Neural cell (in vitro differentiated cells): ENCODE measurements around the gene TMEFF2. TPM values are rescaled to one million over a fixed set of nuclear protein-coding genes. Genes with fewer than 3 reads are reported as not detected.

Experiments
- H2AFZ ChIP-seq: fragments of 200-600, 300-800 bp; sonication (generic), shearing (Covaris generic); 2 replicates; pipeline ENCODE4 v1.6.0; 2014; ENCODE audit warnings: low read depth, mild to moderate bottlenecking, antibody characterized with exemption, low read length, moderate library complexity
- H3F3A ChIP-seq: fragments of 200-600 bp; shearing (Covaris generic); 2 replicates; pipeline ENCODE4 v1.6.1; 2016; ENCODE audit warnings: mild to moderate bottlenecking, moderate library complexity, mixed read lengths, antibody characterized with exemption, low read length; ENCODE audit not compliant: insufficient read depth, poor library complexity, severe bottlenecking
- H3K27ac ChIP-seq: fragments of 200-600, 300-800 bp; sonication (generic), shearing (Covaris generic); 2 replicates; pipeline ENCODE4 v1.5.1; 2014; ENCODE audit warnings: mild to moderate bottlenecking, low read length, moderate library complexity
- H3K27me3 ChIP-seq: fragments of 300-800, 200-600 bp; sonication (generic), shearing (Covaris generic); 2 replicates; pipeline ENCODE4 v1.6.0; 2014; ENCODE audit warnings: mild to moderate bottlenecking, low read depth, low read length, moderate library complexity; ENCODE audit not compliant: insufficient read depth
- H3K36me3 ChIP-seq: fragments of 300-800, 200-600 bp; sonication (generic), shearing (Covaris generic); 2 replicates; pipeline ENCODE4 v1.5.1; 2014; ENCODE audit warnings: mild to moderate bottlenecking, antibody characterized with exemption, low read length, moderate library complexity; ENCODE audit not compliant: insufficient read depth
- H3K4me2 ChIP-seq: fragments of 300-800, 200-600 bp; sonication (generic), shearing (Covaris generic); 2 replicates; pipeline ENCODE4 v1.6.0; 2014; ENCODE audit warnings: mild to moderate bottlenecking, low read length
- H3K4me3 ChIP-seq: fragments of 300-800, 200-600 bp; sonication (generic), shearing (Covaris generic); 2 replicates; pipeline ENCODE4 v1.5.1; 2014; ENCODE audit warnings: mild to moderate bottlenecking, low read length, moderate library complexity
- H3K79me2 ChIP-seq: fragments of 200-600 bp; shearing (Covaris generic); replicated peaks from 2 replicates; pipeline ENCODE4 v1.6.0; 2014; ENCODE audit warnings: mild to moderate bottlenecking, low read length, moderate library complexity; ENCODE audit not compliant: insufficient read depth
- H3K9ac ChIP-seq: fragments of 300-800, 200-600 bp; sonication (generic), shearing (Covaris generic); 2 replicates; pipeline ENCODE4 v1.6.1; 2016; ENCODE audit warnings: mild to moderate bottlenecking, low read length, mixed read lengths
- H3K9me2 ChIP-seq: fragments of 200-600 bp; shearing (Covaris generic); 2 replicates; pipeline ENCODE4 v1.6.1; 2016; ENCODE audit warnings: mild to moderate bottlenecking, low read length, mixed read lengths; ENCODE audit not compliant: insufficient read depth
- H3K9me3 ChIP-seq: fragments of 200-600, 300-800 bp; sonication (generic), shearing (Covaris generic); 2 replicates; pipeline ENCODE4 v1.6.1; 2016; ENCODE audit warnings: mild to moderate bottlenecking, mixed run types, low read length, moderate library complexity, mixed read lengths
- H4K20me1 ChIP-seq: fragments of 200-600 bp; shearing (Covaris generic); 2 replicates; pipeline ENCODE4 v1.6.1; 2016; ENCODE audit warnings: mild to moderate bottlenecking, mixed run types; ENCODE audit not compliant: insufficient read depth
- EP300 ChIP-seq: fragments of 450-650 bp; conservative IDR thresholded peaks from 2 replicates; pipeline ENCODE4 v1.6.1; 2014; ENCODE audit warnings: antibody characterized with exemption, mild to moderate bottlenecking, moderate library complexity; ENCODE audit not compliant: poor library complexity, severe bottlenecking
- EZH2 ChIP-seq: fragments of 200-600, 300-800 bp; shearing (Covaris generic), sonication (generic); IDR thresholded peaks from 2 replicates; pipeline ENCODE4 v1.6.1; 2014; ENCODE audit warnings: antibody characterized with exemption, low read length, borderline replicate concordance, mild to moderate bottlenecking; ENCODE audit not compliant: insufficient read depth, poor library complexity, severe bottlenecking
- MXI1 ChIP-seq: fragments of 450-650 bp; conservative IDR thresholded peaks from 2 replicates; pipeline ENCODE4 v1.6.1; 2014; ENCODE audit warnings: antibody characterized with exemption, mild to moderate bottlenecking; ENCODE audit not compliant: poor library complexity, severe bottlenecking
- POLR2AphosphoS5 ChIP-seq: IDR thresholded peaks from 2 replicates; pipeline ENCODE4 v1.6.1; 2012
- RAD21 ChIP-seq: fragments of 450-650 bp; conservative IDR thresholded peaks from 2 replicates; pipeline ENCODE4 v1.6.1; 2014; ENCODE audit warnings: antibody characterized with exemption, mild to moderate bottlenecking, moderate library complexity
- SMC3 ChIP-seq: fragments of 450-650 bp; conservative IDR thresholded peaks from 2 replicates; pipeline ENCODE4 v1.6.1; 2014; ENCODE audit warnings: antibody characterized with exemption, mild to moderate bottlenecking, moderate library complexity; ENCODE audit not compliant: poor library complexity
- TAF1 ChIP-seq: IDR thresholded peaks from 2 replicates; pipeline ENCODE4 v1.6.1; 2012; ENCODE audit warnings: low read depth
- polyA plus RNA-seq: library from polyadenylated mRNA; depleted of rRNA; stranded (reverse); fragments of >200 nt; gene quantifications from 2 replicates; pipeline ENCODE4 v1.2.3, GENCODE V29; 2014
- TF ChIP-seq, protein P1 (sequence below): IDR thresholded peaks from 2 replicates; pipeline ENCODE4 v1.6.1; 2012; ENCODE audit warnings: borderline replicate concordance
- TF ChIP-seq, protein P2 (sequence below): fragments of 450-650 bp; IDR thresholded peaks from 2 replicates; pipeline ENCODE4 v1.5.1; 2014; ENCODE audit warnings: antibody characterized with exemption, mild to moderate bottlenecking, moderate library complexity; ENCODE audit not compliant: poor library complexity, severe bottlenecking

TMEFF2 gene
- polyA plus RNA-seq, 1 donor from 2014 or later, result 24.6 TPM

DNA sequence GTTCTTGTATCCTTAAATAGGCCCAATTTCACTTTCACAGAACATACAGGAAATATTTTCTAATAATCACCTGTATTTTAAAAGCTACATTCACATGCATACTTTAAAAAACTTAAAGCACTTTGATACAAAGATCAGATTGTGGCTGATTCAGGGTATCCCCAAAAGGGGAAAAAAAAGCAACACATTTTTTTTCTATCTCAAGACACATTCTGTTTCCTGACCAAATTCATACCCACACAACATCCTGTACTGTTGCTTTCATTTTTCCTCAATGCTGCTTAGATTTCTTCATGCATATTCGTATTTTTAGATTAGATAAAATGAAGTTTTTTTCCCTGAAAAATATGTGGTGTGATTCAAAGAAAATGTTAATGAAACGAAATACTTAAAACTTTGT, 122.5 kb downstream of the TMEFF2 start:
- H3K4me3 ChIP-seq, result no peak overlapping the region
- no peak overlapping the region for H3K4me2 ChIP-seq
- H3K79me2 ChIP-seq, result no peaks in the 10 kb centered on the region
- TF ChIP-seq TAF1 (no peak), EZH2 (no peak), MXI1 (no peak), RAD21 (no peak), SMC3 (no peak), POLR2AphosphoS5 (no peak), EP300 (no peak)
- TF ChIP-seq, protein P1, sequence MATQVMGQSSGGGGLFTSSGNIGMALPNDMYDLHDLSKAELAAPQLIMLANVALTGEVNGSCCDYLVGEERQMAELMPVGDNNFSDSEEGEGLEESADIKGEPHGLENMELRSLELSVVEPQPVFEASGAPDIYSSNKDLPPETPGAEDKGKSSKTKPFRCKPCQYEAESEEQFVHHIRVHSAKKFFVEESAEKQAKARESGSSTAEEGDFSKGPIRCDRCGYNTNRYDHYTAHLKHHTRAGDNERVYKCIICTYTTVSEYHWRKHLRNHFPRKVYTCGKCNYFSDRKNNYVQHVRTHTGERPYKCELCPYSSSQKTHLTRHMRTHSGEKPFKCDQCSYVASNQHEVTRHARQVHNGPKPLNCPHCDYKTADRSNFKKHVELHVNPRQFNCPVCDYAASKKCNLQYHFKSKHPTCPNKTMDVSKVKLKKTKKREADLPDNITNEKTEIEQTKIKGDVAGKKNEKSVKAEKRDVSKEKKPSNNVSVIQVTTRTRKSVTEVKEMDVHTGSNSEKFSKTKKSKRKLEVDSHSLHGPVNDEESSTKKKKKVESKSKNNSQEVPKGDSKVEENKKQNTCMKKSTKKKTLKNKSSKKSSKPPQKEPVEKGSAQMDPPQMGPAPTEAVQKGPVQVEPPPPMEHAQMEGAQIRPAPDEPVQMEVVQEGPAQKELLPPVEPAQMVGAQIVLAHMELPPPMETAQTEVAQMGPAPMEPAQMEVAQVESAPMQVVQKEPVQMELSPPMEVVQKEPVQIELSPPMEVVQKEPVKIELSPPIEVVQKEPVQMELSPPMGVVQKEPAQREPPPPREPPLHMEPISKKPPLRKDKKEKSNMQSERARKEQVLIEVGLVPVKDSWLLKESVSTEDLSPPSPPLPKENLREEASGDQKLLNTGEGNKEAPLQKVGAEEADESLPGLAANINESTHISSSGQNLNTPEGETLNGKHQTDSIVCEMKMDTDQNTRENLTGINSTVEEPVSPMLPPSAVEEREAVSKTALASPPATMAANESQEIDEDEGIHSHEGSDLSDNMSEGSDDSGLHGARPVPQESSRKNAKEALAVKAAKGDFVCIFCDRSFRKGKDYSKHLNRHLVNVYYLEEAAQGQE, result no peak
- TF ChIP-seq, protein P2, sequence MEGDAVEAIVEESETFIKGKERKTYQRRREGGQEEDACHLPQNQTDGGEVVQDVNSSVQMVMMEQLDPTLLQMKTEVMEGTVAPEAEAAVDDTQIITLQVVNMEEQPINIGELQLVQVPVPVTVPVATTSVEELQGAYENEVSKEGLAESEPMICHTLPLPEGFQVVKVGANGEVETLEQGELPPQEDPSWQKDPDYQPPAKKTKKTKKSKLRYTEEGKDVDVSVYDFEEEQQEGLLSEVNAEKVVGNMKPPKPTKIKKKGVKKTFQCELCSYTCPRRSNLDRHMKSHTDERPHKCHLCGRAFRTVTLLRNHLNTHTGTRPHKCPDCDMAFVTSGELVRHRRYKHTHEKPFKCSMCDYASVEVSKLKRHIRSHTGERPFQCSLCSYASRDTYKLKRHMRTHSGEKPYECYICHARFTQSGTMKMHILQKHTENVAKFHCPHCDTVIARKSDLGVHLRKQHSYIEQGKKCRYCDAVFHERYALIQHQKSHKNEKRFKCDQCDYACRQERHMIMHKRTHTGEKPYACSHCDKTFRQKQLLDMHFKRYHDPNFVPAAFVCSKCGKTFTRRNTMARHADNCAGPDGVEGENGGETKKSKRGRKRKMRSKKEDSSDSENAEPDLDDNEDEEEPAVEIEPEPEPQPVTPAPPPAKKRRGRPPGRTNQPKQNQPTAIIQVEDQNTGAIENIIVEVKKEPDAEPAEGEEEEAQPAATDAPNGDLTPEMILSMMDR, result no peak
- no peaks in the 10 kb centered on the region for H4K20me1 ChIP-seq
- H3K27me3 ChIP-seq, result no peaks in the 10 kb centered on the region
- no peak overlapping the region for H2AFZ ChIP-seq
- H3K9me3 ChIP-seq, result no peaks in the 10 kb centered on the region
- H3K9me2 ChIP-seq, result no peaks in the 10 kb centered on the region
- H3F3A ChIP-seq, result no peaks in the 10 kb centered on the region
- no peaks in the 10 kb centered on the region for H3K36me3 ChIP-seq
- H3K9ac ChIP-seq, result no peak overlapping the region
- no peak overlapping the region for H3K27ac ChIP-seq

DNA sequence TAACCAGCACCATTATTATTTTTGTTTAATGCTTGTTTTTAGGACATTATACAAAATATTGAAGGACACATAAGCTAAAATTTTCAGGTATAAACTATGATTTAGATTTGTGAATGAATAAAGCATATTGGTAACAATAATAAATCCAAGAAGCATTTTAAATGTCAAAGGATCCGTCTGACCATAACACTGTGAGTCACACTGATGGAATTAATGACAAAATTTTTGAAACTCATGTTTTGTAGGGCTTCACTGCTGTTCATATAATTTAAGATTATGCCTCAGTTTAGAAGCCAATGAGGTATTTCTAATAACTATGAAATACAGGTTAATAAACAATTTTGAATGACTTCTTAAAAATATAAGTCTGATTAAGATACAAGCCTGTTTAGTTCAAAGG, 124.6 kb downstream of the TMEFF2 start:
- H3K27ac ChIP-seq, result no peak overlapping the region
- no peaks in the 10 kb centered on the region for H3K27me3 ChIP-seq
- H2AFZ ChIP-seq, result no peak overlapping the region
- H3K4me2 ChIP-seq, result no peak overlapping the region
- no peaks in the 10 kb centered on the region for H3K9me2 ChIP-seq
- H3K79me2 ChIP-seq, result no peaks in the 10 kb centered on the region
- H4K20me1 ChIP-seq, result no peaks in the 10 kb centered on the region
- no peaks in the 10 kb centered on the region for H3F3A ChIP-seq
- no peaks in the 10 kb centered on the region for H3K36me3 ChIP-seq
- no peak overlapping the region for H3K4me3 ChIP-seq
- H3K9ac ChIP-seq, result no peak overlapping the region
- H3K9me3 ChIP-seq, result no peaks in the 10 kb centered on the region
- TF ChIP-seq TAF1 (no peak), SMC3 (no peak), MXI1 (no peak), EZH2 (no peak), RAD21 (no peak), POLR2AphosphoS5 (no peak), EP300 (no peak)
- TF ChIP-seq, protein P1, result no peak
- TF ChIP-seq, protein P2, result no peak
